Spleen (tissue), 7 donors: ENCODE results near the gene ANKRD12.

ENCODE experiments used
- POLR2A ChIP-seq, 3 donors: fragments of 450-650 bp; IDR thresholded peaks; one replicate each; pipeline ENCODE4 v1.5.1; 2017; ENCODE audit warnings: antibody characterized with exemption in 3 of 3, mild to moderate bottlenecking in 1 of 3
- TF ChIP-seq, protein P1 (sequence below), 11 experiments: fragments of 200-600 bp in 7 of 11; fragments of 450-650 bp in 4 of 11; sonication (generic) in 4 of 11; IDR thresholded peaks in 8 of 11; conservative IDR thresholded peaks in 3 of 11; 1 replicate in 7 of 11; 2 replicates in 4 of 11; pipeline versions ENCODE4 v1.4.0 to v1.8.0; 2016 to 2021; ENCODE audit warnings: antibody characterized with exemption in 11 of 11, inconsistent platforms in 4 of 11, mild to moderate bottlenecking in 1 of 11
- donor health status: DM: no; HTN: no; CAD: no; lungs with moderate emphysema.
- donor health status: DM: no; HTN: no; CAD: no.
- donor health status: DM: no; HTN: no; CAD: no.

GRCh38 chr18:9124824-9125223 is 11.8 kb upstream of the ANKRD12 start:
- TF ChIP-seq, protein P1, sequence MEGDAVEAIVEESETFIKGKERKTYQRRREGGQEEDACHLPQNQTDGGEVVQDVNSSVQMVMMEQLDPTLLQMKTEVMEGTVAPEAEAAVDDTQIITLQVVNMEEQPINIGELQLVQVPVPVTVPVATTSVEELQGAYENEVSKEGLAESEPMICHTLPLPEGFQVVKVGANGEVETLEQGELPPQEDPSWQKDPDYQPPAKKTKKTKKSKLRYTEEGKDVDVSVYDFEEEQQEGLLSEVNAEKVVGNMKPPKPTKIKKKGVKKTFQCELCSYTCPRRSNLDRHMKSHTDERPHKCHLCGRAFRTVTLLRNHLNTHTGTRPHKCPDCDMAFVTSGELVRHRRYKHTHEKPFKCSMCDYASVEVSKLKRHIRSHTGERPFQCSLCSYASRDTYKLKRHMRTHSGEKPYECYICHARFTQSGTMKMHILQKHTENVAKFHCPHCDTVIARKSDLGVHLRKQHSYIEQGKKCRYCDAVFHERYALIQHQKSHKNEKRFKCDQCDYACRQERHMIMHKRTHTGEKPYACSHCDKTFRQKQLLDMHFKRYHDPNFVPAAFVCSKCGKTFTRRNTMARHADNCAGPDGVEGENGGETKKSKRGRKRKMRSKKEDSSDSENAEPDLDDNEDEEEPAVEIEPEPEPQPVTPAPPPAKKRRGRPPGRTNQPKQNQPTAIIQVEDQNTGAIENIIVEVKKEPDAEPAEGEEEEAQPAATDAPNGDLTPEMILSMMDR (IDR thresholded peaks at IDR 0.05 in 8 of 11, conservative IDR thresholded peaks at IDR 0.05 in 3 of 11) = no peak
- TF ChIP-seq POLR2A (IDR thresholded peaks at IDR 0.05) = no peak
